ENCODE measurements around the gene SETD3.

DNA sequence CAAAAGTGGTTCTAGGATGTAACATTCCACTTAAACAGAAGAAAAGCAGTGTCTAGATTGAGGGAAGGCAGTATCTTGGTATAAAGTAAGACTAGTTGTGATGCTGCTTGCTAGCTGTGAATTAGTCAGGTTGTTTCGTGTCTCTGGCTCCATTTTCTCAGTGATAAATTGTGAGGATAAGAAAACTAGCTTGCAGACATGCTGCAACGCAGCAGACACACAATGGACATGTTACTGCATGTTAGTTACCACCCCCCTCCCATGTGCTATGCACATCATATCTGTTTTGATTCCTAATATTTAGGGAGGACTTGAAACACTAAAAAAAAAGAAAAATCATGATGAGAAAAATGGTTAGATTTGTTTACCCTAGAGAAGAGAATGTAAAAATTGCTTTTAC, 3.4 kb upstream of the SETD3 start:
- TF ChIP-seq EP300 (IDR thresholded peaks at IDR 0.05; ENCODE audit: borderline replicate concordance) (no peak), TEAD4 (IDR thresholded peaks at IDR 0.05) (no peak), EGR1 (IDR thresholded peaks at IDR 0.05) (no peak), RAD21 (IDR thresholded peaks at IDR 0.05; ENCODE audit: low read depth) (no peak), NFIC (IDR thresholded peaks at IDR 0.05) (no peak), YY1 (IDR thresholded peaks at IDR 0.05; ENCODE audit: low read depth) (no peak), CREB1 (IDR thresholded peaks at IDR 0.05; ENCODE audit: low read depth) (no peak), FOXM1 (IDR thresholded peaks at IDR 0.05; ENCODE audit: borderline replicate concordance, low read depth) (no peak), TAF1 (IDR thresholded peaks at IDR 0.05; ENCODE audit: low read depth) (no peak), CEBPB (IDR thresholded peaks at IDR 0.05) (no peak)
- TF ChIP-seq, protein P1, sequence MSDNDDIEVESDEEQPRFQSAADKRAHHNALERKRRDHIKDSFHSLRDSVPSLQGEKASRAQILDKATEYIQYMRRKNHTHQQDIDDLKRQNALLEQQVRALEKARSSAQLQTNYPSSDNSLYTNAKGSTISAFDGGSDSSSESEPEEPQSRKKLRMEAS (IDR thresholded peaks at IDR 0.05) = no peak

All from Ishikawa (cell line).